Endothelial cell of umbilical vein (primary cell): ENCODE measurements around the gene GTF2B. TPM values are rescaled to one million over a fixed set of nuclear protein-coding genes. Genes with fewer than 3 reads are reported as not detected.

Source experiments
- BruUV-seq: library from RNA; stranded (reverse); fragments of 400-500 nt; replicated peaks from 2 replicates; lab custom pipeline; 2021; lab: Mats Ljungman, UMichigan
- CTCF ChIA-PET: fragments of 300-600, 350-600 bp; sonication (Branson Sonifier 250); formaldehyde crosslinking; loops from one replicate; lab custom pipeline; 2021; ENCODE audit warnings: antibody characterized with exemption, inconsistent platforms; lab: Charles Lee
- POLR2A ChIA-PET: fragments of 300-600, 350-600 bp; sonication (Branson Sonifier 250); formaldehyde crosslinking; loops from one replicate; lab custom pipeline; 2021; ENCODE audit warnings: antibody characterized with exemption, inconsistent platforms; lab: Charles Lee
- DNase-seq: peaks from one replicate; pipeline ENCODE4 v3.0.0-alpha.2; 2011; ENCODE audit warnings: low read depth, low spot score
- FAIRE-seq: peaks from 2 replicates; lab custom pipeline; 2011; peaks lifted over from hg19 to GRCh38; lab: Jason Lieb, UNC
- H2AFZ ChIP-seq: 2 replicates; pipeline ENCODE4 v1.6.0; 2012; ENCODE audit warnings: low read depth, low read length, control low read depth, inconsistent platforms
- H3K27ac ChIP-seq: 2 replicates; pipeline ENCODE4 v1.5.1; 2011; ENCODE audit warnings: low read depth, mild to moderate bottlenecking, control low read depth, low read length, moderate library complexity; ENCODE audit not compliant: insufficient read depth
- H3K27me3 ChIP-seq, 2 experiments: 2 replicates each; pipeline versions ENCODE4 v1.6.0 to v1.6.1; 2011; ENCODE audit warnings: low read length in 2 of 2, mixed read lengths in 1 of 2; ENCODE audit not compliant: control insufficient read depth in 2 of 2, insufficient read depth in 2 of 2
- H3K36me3 ChIP-seq, 2 experiments: 2 replicates in 1 of 2; 3 replicates in 1 of 2; pipeline ENCODE4 v1.5.1; 2011; ENCODE audit warnings: low read length in 2 of 2, mild to moderate bottlenecking in 1 of 2, moderate library complexity in 1 of 2; ENCODE audit not compliant: control insufficient read depth in 2 of 2, insufficient read depth in 2 of 2; ENCODE audit errors: extremely low read depth in 1 of 2
- H3K4me1 ChIP-seq: 3 replicates; pipeline ENCODE4 v1.5.1; 2011; ENCODE audit warnings: mild to moderate bottlenecking, low read length; ENCODE audit not compliant: control insufficient read depth, insufficient read depth; ENCODE audit errors: extremely low read depth
- H3K4me2 ChIP-seq: 2 replicates; pipeline ENCODE4 v1.6.1; 2011; ENCODE audit warnings: low read length, control low read depth, mixed read lengths; ENCODE audit not compliant: insufficient read depth
- H3K4me3 ChIP-seq, 3 experiments: fragments of 200-600 bp in 1 of 3; sonication (generic), shearing (Covaris generic) in 1 of 3; replicated peaks in 1 of 3; 2 replicates each; pipeline ENCODE4 v1.5.1; 2011 to 2016; ENCODE audit warnings: control low read depth in 3 of 3, low read length in 3 of 3, mild to moderate bottlenecking in 2 of 3, inconsistent platforms in 1 of 3, low read depth in 1 of 3, moderate library complexity in 1 of 3; ENCODE audit not compliant: insufficient read depth in 1 of 3
- H3K79me2 ChIP-seq: 2 replicates; pipeline ENCODE4 v1.6.0; 2012; ENCODE audit warnings: low read length, inconsistent platforms; ENCODE audit not compliant: control insufficient read depth, insufficient read depth
- H3K9ac ChIP-seq: replicated peaks from 2 replicates; pipeline ENCODE3; 2011; ENCODE audit warnings: low read length, control low read depth; ENCODE audit not compliant: insufficient read depth; ENCODE audit errors: extremely low read depth
- H3K9me1 ChIP-seq: replicated peaks from 3 replicates; pipeline ENCODE4 v1.6.0; 2011; ENCODE audit warnings: mild to moderate bottlenecking, low read length; ENCODE audit not compliant: control insufficient read depth, insufficient read depth; ENCODE audit errors: extremely low read depth
- H3K9me3 ChIP-seq: replicated peaks from 2 replicates; pipeline ENCODE4 v1.5.1; 2012; ENCODE audit warnings: low read length, inconsistent platforms; ENCODE audit not compliant: control insufficient read depth, insufficient read depth
- H4K20me1 ChIP-seq: replicated peaks from 2 replicates; pipeline ENCODE3; 2011; ENCODE audit warnings: mild to moderate bottlenecking, low read length; ENCODE audit not compliant: control insufficient read depth, insufficient read depth; ENCODE audit errors: extremely low read depth
- EZH2 ChIP-seq: IDR thresholded peaks from 2 replicates; pipeline ENCODE4 v1.6.1; 2012; ENCODE audit warnings: borderline replicate concordance, low read depth, mild to moderate bottlenecking, moderate library complexity, low read length, inconsistent platforms; ENCODE audit not compliant: severe bottlenecking
- FOS ChIP-seq: IDR thresholded peaks from 2 replicates; pipeline ENCODE4 v1.6.1; 2011; ENCODE audit warnings: mild to moderate bottlenecking, low read length, moderate library complexity, borderline replicate concordance; ENCODE audit not compliant: insufficient read depth
- GATA2 ChIP-seq: IDR thresholded peaks from 2 replicates; pipeline ENCODE4 v1.7.0; 2011; ENCODE audit warnings: low read depth, mild to moderate bottlenecking, moderate library complexity, mixed read lengths, low read length; ENCODE audit not compliant: insufficient read length, insufficient read depth
- JUN ChIP-seq: IDR thresholded peaks from 2 replicates; pipeline ENCODE4 v1.6.1; 2011; ENCODE audit warnings: borderline replicate concordance, low read depth; ENCODE audit not compliant: insufficient read length, insufficient read depth
- MYC ChIP-seq: IDR thresholded peaks from one replicate; pipeline ENCODE4 v1.6.1; 2011; ENCODE audit warnings: mild to moderate bottlenecking, low read depth, low read length
- POLR2A ChIP-seq: IDR thresholded peaks from 2 replicates; pipeline ENCODE4 v1.6.1; 2012; ENCODE audit warnings: low read depth, mild to moderate bottlenecking, control low read depth, low read length
- POLR2AphosphoS5 ChIP-seq: IDR thresholded peaks from 2 replicates; pipeline ENCODE4 v1.6.1; 2012; ENCODE audit warnings: low read depth, mild to moderate bottlenecking, control low read depth, low read length, moderate library complexity; ENCODE audit not compliant: insufficient read depth
- dilution Hi-C: fragments of 300-500 bp; cut with MboI; formaldehyde crosslinking; loops from one replicate; pipeline ENCODE4 v1.15.0; 2019; ENCODE audit warnings: low sequenced_read_pairs; ENCODE audit not compliant: extremely low pct_ligation_motif_present
- intact Hi-C: fragments of 100-400 bp; cut with micrococcal nuclease; formaldehyde crosslinking; loops from one replicate; pipeline ENCODE4 v1.10.0; 2022
- polyA plus RNA-seq, 4 experiments: library from polyadenylated mRNA; depleted of rRNA in 3 of 4; stranded (reverse) in 3 of 4; unstranded in 1 of 4; fragments of >200 nt; gene quantifications; 2 replicates each; pipeline versions ENCODE4 v1.2.1 to v1.2.3, GENCODE V29; 2011 to 2012; ENCODE audit warnings: missing spikeins in 1 of 4
- total RNA-seq: library from RNA; stranded (reverse); gene quantifications from 2 replicates; pipeline ENCODE4 v1.2.3, GENCODE V29; 2021
- TF ChIP-seq, protein P1 (sequence below): IDR thresholded peaks from 2 replicates; pipeline ENCODE4 v1.6.1; 2011; ENCODE audit not compliant: insufficient read depth, insufficient read length
- TF ChIP-seq, protein P2 (sequence below), 2 donors: IDR thresholded peaks; 1 replicate in 1 of 2; 2 replicates in 1 of 2; pipeline ENCODE4 v1.5.1; 2011; ENCODE audit warnings: low read length in 2 of 2, mild to moderate bottlenecking in 2 of 2, moderate library complexity in 2 of 2, control low read depth in 1 of 2, inconsistent platforms in 1 of 2, low read depth in 1 of 2; ENCODE audit not compliant: insufficient read depth in 1 of 2; ENCODE audit errors: extremely low read depth in 1 of 2

The GTF2B gene
- total and polyA plus RNA-seq, 2 donors (not counting 3 experiments of a cell fraction or from before 2014, with no cell fraction given), result 19.8 to 20.0 TPM

DNA sequence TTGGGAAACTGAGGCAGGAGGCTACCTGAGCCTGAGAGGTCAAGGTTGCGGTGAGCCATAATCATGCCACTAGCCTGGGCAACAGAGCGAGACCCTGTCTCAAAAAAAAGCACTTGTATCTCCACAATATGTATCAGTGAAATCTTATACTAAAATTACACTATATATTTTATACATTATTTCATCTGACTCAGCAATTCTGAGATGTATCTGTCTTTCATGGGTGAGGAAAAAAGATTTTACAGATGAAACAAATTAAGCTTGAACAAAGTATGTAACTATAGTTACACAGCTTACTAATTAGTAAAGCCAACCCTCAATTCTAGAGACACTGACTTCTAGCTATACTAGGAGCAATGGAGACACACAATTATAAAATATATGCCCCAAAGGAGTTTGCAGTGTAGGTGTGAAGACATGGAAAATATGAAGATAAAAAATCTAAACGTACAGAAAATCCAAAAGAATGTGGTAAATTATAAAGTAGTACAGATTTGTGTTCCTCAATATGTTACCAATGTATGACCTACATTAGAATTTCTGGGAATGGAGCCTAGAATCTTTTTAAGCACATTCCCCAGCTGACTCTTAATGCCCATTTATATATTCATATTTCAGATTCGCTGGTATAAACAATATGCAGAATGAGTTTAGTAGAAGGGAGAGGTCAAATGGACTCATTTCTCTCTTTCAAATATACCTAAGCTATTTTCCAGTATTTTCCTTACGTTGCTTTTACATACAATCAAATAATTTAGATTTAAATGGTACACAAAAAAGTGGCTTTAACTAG is 14.6 kb downstream of the GTF2B start:
- TF ChIP-seq EZH2 (no peak), FOS (no peak), POLR2A (no peak), GATA2 (no peak), JUN (no peak), MYC (no peak), POLR2AphosphoS5 (no peak)
- TF ChIP-seq, protein P1, sequence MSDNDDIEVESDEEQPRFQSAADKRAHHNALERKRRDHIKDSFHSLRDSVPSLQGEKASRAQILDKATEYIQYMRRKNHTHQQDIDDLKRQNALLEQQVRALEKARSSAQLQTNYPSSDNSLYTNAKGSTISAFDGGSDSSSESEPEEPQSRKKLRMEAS, result no peak
- TF ChIP-seq, protein P2, sequence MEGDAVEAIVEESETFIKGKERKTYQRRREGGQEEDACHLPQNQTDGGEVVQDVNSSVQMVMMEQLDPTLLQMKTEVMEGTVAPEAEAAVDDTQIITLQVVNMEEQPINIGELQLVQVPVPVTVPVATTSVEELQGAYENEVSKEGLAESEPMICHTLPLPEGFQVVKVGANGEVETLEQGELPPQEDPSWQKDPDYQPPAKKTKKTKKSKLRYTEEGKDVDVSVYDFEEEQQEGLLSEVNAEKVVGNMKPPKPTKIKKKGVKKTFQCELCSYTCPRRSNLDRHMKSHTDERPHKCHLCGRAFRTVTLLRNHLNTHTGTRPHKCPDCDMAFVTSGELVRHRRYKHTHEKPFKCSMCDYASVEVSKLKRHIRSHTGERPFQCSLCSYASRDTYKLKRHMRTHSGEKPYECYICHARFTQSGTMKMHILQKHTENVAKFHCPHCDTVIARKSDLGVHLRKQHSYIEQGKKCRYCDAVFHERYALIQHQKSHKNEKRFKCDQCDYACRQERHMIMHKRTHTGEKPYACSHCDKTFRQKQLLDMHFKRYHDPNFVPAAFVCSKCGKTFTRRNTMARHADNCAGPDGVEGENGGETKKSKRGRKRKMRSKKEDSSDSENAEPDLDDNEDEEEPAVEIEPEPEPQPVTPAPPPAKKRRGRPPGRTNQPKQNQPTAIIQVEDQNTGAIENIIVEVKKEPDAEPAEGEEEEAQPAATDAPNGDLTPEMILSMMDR (IDR thresholded peaks at IDR 0.05; ENCODE audit: extremely low read depth in 1 of 2, insufficient read depth in 1 of 2, low read depth in 1 of 2, low read length in 2 of 2), result no peak
- Histone ChIP-seq H3K27ac (no peak overlapping the region), H3K36me3 (peaks cover 0 to 4% of the 10 kb centered on the region in 2 experiments), H2AFZ (no peak overlapping the region), H3K4me1 (no peaks in the 10 kb centered on the region), H3K4me3 (no peak overlapping the region), H3K79me2 (peaks cover 34% of the 10 kb centered on the region), H3K9me1 (no peaks in the 10 kb centered on the region), H3K9me3 (no peaks in the 10 kb centered on the region), H4K20me1 (no peaks in the 10 kb centered on the region), H3K9ac (no peak overlapping the region), H3K4me2 (no peak overlapping the region), H3K27me3 (no peaks in the 10 kb centered on the region)
- BruUV-seq, result no TSS peak
- CTCF ChIA-PET, result interaction anchor here (0.6 to 5.1 kb wide), 18 partner anchors 11 to 696 kb away, joined by 3 to 108 read pairs (median 6); partner anchors contain the start of gene PKN2
- FAIRE-seq, result no peak
- POLR2A ChIA-PET, result no interaction called here
- intact Hi-C loops (loop anchor here (1.0 to 10.0 kb wide), 5 partner anchors 76 to 692 kb away; no protein-coding TSS in a partner anchor), dilution Hi-C loops (no loop called here)
- no peak for DNase-seq
